Gastrocnemius medialis (tissue), 4 donors: ENCODE data around the gene ITPR1.

Experiments used
- POLR2A ChIP-seq, 2 donors: fragments of 450-650 bp; IDR thresholded peaks; one replicate each; pipeline ENCODE4 v1.6.1; 2017; ENCODE audit warnings: antibody characterized with exemption in 2 of 2, mild to moderate bottlenecking in 2 of 2, moderate library complexity in 2 of 2
- TF ChIP-seq, protein P1 (sequence below), 5 experiments: fragments of 450-650 bp in 3 of 5; fragments of 200-600 bp in 2 of 5; sonication (generic) in 2 of 5; IDR thresholded peaks in 4 of 5; conservative IDR thresholded peaks in 1 of 5; 1 replicate in 4 of 5; 2 replicates in 1 of 5; pipeline ENCODE4 v1.5.1; 2016 to 2019; ENCODE audit warnings: antibody characterized with exemption in 5 of 5, mild to moderate bottlenecking in 3 of 5, moderate library complexity in 3 of 5

DNA sequence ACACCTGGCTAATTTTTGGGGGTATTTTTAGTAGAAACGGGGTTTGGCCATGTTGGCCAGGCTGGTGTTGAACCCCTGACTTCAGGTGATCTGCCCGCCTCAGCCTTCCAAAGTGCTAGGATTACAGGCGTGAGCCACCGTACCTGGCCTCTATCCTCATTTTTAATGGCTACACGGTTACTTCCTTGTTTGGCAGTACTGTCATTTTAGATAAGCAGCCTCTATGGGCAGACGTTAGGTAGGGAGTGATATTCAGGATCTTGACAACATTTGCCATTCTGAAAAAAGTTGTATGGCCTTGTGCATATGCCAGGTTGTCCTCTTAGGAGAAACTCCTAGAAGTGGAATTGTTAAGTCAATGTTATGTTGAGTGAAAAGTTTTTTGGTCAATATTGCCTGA, 141.7 kb downstream of the ITPR1 start:
- TF ChIP-seq POLR2A (IDR thresholded peaks at IDR 0.05) = no peak
- TF ChIP-seq, protein P1, sequence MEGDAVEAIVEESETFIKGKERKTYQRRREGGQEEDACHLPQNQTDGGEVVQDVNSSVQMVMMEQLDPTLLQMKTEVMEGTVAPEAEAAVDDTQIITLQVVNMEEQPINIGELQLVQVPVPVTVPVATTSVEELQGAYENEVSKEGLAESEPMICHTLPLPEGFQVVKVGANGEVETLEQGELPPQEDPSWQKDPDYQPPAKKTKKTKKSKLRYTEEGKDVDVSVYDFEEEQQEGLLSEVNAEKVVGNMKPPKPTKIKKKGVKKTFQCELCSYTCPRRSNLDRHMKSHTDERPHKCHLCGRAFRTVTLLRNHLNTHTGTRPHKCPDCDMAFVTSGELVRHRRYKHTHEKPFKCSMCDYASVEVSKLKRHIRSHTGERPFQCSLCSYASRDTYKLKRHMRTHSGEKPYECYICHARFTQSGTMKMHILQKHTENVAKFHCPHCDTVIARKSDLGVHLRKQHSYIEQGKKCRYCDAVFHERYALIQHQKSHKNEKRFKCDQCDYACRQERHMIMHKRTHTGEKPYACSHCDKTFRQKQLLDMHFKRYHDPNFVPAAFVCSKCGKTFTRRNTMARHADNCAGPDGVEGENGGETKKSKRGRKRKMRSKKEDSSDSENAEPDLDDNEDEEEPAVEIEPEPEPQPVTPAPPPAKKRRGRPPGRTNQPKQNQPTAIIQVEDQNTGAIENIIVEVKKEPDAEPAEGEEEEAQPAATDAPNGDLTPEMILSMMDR (IDR thresholded peaks at IDR 0.05 in 4 of 5, conservative IDR thresholded peaks at IDR 0.05 in 1 of 5) = no peak
